Stimulated activated CD8-positive, alpha-beta memory T cell treated with anti-CD3 and anti-CD28 coated beads, Interleukin-7, amount 100 ng/mL, for 4 hours (primary cell): Measurements from ENCODE around the gene NELFCD.
"Not testable (repeated sequence)": the region's sequence is repeated elsewhere in the genome, so short reads cannot be mapped to it uniquely, and the experiment has no call there.

ENCODE experiments used
- DNase-seq, 2 donors: peaks; one replicate each; pipeline ENCODE4 v3.0.0-alpha.2; 2020; ENCODE audit warnings: low read depth in 2 of 2

Gene NELFCD

DNA sequence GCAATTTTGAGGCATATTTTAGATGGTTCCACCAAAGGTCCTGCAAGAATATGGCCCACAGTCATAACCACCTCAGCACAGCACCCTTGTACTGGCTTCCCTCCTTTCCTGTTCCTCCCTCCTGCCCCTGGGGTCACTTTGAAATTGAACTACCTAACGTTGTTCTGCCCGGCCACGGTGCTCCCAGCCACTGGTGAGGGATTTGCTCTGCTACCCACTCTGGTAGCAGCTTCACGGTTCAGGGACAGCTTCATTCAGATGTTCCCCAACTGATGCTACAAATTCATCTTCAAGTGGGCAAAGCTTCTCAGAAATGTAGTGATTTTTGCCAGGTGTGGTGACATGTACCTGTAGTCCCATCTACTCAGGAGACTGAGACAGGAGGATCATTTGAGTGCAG is 7.9 kb upstream of the NELFCD start:
- DNase-seq, result no peak

DNA sequence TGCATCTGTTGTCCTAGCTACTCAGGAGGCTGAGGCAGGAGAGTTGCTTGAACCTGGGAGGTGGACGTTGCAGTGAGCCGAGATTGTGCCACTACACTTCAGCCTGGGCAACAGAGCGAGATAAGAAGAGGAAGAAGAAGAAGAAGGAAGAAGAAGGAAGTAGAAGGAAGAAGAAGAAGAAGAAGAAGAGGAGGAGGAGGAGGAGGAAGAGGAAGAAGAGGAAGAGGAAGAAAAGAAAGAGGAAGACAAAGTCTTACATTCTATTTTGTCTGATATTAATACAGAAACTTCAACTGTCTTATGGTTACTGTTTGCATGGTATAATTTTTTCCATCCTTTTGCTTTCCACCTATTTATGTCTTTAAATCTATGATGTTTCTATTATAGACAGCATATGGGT is 7.2 kb upstream of the NELFCD start:
- DNase-seq, result no peak

DNA sequence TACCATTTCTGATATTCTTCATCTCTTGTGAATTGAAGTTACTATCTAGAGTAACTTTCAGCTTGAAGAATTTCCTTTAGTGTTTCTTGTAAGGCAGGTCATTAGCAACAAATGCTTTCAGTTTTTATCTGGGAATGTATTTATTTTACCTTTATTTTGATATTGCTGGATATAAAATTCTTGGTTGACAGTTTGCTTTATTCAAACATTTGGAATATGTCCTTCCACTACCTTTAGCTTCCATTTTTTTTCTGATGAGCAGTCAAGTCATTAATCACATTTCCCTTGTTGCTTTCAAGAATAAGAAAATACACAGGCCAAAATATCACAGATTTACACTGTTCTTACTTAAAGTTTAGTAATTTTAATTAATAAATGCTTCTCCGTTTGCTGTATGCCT is 5.7 kb upstream of the NELFCD start:
- no peak for DNase-seq

DNA sequence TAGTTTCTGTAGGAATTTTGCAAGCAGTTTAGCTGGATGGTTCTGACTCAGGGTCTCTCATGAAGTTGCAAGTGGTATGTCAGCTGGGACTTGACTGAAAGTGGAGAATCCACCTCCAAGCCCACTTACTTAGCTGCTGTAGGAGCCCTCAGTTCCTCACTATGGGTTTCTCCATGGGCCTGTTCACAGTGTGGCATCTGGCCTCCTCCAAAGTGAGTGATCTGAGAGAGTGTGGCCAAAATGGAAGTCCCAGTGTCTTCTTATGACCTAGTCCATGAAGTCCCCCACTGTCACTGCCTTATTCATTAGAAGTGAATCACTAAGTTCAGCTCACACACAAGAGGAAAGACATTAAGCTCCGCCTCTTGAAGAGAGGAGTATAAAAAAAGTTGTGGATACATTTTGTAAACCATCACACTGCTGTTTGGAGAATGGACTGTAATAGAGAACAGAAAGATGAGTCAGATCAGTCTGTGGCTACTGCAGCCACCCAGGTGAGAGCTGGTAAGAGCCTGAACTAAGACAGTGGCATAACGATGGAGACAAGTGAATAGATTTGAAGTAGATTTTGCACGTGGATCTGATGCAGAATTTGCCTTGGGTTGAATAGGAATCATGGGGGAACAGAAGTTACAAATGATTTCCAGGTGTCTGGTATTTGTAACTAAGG is 4.9 kb upstream of the NELFCD start:
- no peak for DNase-seq

DNA sequence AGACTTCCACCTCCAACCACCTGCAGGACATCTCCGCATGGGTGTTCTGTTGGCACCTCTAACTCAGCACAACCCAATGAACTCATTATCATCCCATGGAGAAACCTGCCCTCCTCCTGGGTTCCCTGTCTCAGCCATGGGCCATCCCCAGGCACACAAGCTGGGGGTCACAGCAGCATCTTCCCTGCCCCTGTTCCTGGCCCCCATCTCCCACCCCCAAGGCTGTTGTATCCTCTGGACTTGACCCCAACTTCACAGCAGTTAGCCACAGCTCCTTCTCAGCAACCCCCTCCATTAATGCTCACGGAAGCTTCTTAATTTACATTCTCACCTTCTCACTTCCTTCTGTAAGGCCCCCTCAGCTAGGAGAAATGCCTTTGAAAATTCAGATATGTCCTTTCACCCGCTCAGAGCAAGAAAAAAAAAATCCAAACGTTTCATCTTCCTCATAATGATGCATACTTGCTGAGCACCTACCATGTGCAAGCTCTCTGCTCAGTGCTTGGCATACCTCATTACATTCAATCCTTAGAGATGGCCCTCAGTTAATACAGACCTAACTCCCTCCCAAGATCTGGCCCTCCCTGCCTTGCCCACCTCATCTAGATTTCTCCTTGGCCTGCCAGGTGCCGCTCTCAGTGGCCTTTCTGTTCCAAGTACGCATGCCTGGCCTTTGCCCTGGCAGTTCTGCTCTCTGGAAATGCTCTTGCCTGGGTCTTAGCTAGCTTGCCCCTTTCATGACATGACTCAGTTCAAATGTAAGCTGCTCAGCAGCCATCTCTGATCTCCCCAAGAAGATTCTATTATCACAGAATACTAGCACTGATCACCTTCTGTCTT is 2.5 kb upstream of the NELFCD start:
- DNase-seq, result no peak

DNA sequence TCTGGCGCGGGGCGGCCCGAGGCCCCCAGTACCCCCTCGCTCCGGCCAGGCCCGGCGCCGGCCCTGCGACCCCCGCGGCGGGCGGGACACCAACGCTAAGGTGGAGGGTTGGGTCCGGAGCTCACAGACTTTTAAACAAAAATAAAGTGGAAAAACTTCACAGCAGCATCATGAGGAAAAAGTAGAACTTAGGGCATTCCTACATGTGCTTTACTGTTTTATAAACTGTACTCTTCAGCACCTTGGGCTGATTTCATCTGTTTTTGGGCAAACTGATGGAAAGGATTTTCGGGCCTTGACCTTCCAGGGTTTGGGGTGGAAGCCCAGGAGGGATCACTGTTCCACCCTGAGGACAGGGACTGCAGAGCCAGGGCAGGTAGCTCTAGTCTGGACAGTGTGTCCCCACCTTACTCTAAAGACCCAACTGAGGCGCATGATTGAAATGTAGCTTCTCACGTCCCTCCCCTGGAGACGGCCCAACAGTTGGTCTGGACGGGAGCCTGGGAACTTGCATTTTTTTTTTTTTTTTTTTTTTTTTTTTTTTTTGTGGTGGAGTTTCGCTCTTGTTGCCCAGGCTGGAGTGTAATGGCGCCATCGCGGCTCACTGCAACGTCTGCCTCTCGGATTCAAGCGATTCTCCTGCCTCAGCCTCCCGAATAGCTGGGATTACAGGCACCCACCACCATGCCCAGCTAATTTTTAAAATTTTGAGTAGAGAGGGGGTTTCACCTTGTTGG is 740 bp downstream of the NELFCD start:
- no peak for DNase-seq

DNA sequence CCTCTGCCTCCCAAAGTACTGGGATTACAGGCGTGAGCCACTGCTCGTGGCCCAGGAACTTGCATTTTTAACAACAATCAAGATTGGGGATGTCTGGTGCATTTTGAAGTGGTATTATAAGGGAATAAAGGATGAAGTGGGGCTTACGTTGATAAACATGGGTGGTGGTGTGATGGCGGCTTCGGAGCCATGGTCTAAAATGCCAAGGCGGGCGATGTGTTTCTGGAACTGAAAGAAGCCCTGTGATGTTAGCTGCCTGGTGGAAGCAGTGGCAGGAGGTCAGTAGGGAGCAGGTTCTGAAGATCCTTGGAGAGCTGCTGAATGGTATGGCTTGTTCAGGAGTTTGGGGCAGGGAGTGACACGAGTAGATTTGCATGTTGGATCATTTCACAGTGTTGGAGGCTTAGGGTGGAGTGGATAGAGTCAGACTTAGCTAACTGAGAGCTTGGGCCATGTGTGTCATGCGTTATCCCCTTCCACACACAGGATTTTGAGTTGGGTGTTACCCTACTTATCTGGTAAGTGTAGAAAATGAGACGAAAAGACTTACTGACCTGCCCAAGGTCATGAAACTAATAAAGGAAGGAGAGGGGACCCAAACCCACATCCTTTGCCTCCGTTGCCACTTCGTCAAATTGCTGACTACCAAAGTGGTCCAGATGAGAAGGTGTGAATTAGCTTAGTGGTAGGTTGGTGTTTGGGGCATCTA is 1.5 kb downstream of the NELFCD start:
- DNase-seq, result no peak

DNA sequence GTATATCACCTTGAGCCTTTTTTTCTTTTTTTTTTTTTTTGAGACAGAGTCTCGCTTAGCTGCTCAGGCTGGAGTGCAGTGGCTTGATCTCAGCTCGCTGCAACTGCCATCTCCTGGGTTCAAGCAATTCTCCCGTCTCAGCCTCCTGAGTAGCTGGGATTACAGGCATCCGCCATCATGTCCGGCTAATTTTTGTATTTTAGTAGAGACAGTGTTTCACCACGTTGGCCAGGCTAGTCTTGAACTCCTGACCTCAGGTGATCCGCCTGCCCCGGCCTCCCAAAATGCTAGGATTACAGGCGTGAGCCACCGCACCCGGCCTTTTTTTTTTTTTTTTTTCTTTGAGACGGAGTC is 2.0 kb downstream of the NELFCD start:
- DNase-seq, result not testable (repeated sequence)

DNA sequence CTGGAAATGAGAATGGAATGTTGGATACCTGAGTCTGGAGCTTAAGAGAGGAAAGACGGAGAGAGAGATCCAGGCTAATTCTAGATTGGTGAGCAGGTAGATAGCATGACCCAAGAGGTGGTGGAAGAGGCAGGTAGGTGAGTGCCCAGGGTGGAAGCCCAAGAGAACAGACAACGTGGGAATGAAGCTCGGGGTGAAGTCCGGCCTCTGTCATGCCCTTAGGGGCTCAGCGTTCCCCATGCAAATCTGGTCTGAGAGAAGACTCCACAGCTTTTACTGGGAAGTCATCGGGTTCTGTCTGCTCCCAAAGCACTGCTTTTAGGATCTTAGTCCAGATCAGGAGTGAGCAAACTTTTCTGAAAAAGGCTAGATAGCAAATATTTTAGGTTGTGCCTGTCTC is 3.6 kb downstream of the NELFCD start:
- no peak for DNase-seq

DNA sequence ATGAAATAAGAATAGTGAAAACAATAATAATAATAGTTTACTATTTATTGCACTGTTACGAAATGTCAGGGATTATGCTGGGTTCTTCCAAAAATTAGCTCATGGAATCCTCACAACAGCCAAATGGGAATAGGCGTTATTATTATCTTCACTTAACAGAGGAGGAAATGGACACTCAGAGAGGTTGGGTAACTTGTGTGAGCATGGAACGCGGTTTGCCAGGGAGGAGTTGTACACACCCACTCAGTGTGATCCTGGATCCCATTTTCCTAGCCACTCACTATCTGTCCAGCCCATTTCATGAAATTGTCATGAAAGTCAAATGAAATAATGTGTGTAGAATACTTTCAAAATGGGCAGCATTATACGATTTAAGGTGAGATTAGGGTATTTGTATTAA is 4.6 kb downstream of the NELFCD start:
- no peak for DNase-seq

DNA sequence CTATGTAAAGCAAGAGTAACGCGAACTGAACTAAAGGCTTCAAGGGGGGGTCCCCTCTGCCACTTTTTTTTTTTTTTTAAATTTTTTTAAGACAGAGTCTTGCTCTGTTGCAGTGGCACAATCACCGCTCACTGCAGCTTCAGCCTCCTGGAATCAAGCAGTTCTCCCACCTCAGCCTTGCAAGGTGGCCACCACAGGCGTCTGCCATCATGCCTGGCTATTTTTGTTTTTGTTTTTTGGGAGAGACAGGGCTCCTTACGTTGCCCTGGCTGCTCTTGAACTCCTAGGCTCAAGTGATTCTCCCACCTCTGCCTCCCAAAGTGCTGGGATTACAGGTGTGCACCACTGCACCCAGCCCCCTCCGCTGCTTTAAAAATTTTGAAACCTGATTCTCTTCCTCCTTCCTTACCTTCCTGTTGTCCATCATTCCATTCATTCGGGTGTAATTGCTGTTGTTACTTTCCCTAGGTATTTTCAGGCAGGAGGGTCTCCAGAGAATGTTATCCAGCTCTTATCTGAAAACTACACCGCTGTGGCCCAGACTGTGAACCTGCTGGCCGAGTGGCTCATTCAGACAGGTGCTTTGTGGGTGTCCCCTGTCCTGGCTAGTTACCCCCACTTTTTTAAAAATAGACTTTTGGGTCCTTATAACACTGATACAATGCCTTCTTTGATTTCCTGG is 5.4 kb downstream of the NELFCD start:
- no peak for DNase-seq

DNA sequence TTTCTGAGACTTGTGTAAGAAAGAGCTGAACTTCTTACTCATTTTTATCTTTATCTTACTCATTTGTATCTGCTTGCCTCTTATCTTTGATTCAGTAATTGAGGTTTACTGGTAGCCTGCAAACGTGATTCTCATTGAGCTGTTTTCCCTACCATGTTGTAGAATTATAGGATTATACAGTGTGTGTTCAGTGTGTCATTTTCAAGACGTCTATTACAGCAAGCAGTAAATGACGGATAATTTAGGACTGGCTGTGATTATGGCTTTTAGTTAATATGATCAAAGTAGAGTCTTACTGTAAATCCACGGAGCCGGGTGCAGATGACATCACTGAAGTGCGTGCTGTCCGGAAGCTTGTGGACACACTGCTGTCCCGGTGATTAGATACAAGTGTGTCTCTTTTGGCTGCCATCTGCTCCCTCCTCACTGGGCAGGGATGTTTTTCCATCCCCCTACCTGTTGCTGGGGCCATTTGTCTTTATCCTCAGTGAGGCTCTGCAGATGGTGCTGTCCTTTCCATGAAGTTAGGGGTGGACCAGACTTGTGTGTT is 6.0 kb downstream of the NELFCD start:
- no peak for DNase-seq

DNA sequence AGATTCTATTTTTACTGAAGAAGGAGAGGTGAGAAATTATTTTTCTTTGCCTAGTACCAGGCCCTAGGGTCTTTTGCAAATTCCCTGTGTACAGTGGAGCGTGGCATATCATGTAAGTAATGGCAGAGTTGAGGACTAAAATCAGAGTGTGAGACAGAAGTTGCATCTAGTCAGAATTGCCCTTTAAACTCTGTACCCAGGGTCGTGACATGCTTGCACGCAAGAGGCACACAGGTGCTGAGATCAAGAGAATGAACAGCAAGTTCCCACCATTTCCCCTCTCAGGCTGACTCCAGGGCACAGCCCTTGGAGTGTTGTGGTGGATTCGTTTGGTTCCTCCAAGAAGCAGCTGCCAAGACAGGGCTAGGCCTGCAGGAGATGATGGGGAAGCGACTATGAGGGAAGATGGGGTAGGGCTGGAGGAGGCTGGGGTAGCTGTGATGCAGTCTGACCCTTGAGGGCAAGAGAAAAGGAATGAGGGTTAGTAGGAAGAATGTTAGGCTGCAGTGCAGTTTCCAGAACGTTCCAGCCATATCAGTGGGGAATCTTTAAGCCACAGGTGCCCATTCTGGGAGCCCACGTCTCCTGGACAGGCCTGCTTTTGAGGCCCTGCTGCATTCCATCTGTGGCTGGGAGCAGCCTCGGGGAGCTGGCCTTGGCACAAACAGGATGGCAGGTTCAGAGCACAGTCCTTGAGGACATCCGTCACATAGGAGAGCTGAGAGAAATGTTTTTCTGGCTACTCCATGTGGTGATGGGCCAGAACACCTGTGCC is 6.9 kb downstream of the NELFCD start:
- DNase-seq, result no peak

DNA sequence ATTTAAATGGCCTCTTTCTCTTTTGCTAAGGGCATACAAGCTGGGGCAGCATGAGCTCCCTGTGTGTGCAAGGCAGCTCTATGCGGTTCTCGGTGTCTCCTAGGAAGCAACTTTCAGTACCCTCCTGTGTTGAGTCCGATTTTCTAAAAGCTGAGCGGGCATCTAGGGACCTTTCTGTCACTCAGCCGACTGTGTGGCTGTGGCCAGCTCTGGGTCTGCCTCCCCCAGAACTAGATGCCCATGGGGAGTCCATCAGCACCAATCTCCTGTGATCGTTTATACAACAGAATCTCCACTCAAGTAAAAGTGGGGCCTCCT is 7.5 kb downstream of the NELFCD start:
- DNase-seq, result no peak

DNA sequence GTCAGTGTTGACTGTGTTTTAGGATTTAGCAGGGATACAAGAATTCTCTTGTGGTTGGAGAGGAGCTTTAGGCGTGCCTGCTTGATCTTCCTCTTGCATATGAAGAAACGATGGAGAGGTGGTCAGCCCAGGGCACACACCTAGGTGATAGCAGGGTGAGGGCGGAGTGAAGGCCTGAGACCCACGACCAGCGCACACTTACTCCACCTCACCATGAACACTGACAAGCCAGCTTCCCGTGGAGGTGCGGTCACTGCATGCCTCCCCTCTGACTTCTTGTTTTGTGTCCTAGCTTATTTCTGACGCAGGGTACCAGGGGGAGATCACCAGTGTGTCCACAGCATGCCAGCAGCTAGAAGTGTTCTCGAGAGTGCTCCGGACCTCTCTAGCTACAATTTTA is 8.1 kb downstream of the NELFCD start:
- DNase-seq, result no peak

DNA sequence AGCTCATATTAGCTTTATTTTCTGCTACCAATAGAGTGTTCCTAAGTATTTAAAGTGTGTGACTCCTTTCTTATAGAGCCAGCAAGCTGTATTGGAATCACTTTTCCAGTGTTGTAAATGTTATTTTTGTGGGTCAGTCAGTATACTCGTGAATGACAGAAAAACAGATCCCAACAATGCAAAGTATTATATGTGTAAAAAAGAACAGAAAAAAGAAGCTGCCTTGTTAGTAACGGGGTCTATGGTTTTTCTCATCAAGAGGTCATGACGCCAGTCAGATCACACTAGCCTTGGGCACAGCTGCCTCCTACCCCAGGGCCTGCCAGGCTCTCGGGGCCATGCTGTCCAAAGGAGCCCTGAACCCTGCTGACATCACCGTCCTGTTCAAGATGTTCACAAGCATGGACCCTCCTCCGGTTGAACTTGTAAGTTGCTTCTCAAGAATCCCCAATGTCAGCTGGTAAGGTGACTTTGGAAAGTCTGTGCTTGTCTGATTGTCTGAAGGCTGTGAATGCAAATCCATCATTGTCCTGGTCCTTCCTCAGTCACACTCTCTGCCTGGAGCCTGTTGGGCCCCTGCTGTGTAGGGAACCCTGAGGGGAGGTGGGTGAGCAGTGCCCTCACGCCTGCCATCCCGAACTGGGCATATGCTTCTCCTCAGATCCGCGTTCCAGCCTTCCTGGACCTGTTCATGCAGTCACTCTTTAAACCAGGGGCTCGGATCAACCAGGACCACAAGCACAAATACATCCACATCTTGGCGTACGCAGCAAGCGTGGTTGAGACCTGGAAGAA is 9.8 kb downstream of the NELFCD start:
- DNase-seq, result no peak

DNA sequence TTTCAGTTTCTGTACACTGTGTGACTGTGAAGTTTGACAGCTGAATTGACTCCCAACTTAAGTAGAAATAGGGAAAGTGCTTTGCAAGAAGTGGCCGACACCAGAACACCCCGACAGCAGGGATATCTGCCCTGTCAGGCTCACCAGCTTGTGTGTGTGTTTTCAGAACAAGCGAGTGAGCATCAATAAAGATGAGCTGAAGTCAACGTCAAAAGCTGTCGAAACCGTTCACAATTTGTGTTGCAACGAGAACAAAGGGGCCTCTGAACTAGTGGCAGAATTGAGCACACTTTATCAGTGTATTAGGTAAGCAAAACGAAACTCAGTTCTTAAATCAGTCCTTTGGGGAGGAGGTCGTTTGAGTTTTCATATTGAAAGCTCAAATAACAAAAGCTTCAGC is 10.7 kb downstream of the NELFCD start:
- DNase-seq, result no peak

DNA sequence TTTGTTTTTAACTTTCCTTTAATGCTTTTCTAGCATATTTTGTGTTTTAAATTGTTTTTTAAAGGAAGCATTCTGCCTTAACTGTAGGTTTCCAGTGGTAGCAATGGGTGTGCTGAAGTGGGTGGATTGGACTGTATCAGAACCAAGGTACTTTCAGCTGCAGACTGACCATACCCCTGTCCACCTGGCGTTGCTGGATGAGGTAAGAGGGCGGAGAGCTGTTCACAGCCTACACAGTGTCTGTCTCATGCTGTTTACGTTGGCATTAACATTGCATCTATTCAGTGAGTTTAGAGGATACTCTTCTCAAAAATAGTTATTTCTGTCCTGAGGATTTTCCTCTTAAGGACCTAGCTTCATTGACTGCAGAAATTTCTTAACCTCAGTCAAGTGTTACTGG is 11.9 kb downstream of the NELFCD start:
- no peak for DNase-seq

DNA sequence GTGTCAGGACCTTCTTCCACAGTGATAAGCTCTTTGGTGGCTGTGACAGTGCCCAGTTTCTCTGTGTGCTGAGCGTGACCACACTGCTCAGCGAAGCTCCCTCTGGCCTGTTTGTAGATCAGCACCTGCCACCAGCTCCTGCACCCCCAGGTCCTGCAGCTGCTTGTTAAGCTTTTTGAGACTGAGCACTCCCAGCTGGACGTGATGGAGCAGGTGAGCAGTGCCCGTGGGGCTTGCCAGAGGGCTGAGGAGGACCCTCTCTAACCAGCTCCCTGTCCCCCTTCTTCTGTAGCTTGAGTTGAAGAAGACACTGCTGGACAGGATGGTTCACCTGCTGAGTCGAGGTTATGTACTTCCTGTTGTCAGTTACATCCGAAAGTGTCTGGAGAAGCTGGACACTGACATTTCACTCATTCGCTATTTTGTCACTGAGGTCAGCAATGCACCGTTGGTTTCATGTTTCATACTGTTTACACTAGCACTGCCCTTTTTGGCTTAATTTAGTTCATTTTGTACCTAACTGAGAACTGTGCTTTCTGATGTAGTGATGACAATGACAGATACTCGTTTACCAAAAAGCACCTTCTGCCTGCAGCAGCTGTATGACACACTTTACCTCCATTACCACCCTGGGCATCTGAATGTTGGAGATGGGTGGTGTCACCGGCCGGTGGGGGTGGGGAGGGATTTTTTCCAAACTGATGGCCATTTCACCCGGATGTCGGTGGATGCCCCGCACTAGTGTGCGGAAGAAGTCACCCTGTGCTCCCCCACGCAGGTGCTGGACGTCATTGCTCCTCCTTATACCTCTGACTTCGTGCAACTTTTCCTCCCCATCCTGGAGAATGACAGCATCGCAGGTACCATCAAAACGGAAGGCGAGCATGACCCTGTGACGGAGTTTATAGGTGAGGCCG is 12.5 kb downstream of the NELFCD start:
- no peak for DNase-seq
